GM13976 (cell line): ENCODE results near the gene RGS12.

Source experiments
- DNase-seq: peaks from one replicate; pipeline ENCODE4 v3.0.0; 2012; ENCODE audit warnings: low spot score
- CTCF ChIP-seq: IDR thresholded peaks from 2 replicates; pipeline ENCODE4 v1.5.1; 2012; ENCODE audit warnings: borderline replicate concordance, mild to moderate bottlenecking; ENCODE audit not compliant: insufficient read depth; ENCODE audit errors: extremely low read depth, missing control alignments, control extremely low read depth
- in situ Hi-C: fragments of 300-500 bp; cut with MboI; formaldehyde crosslinking; loops from one replicate; pipeline ENCODE4 v1.12.0; 2022; ENCODE audit warnings: low sequenced_read_pairs, mixed read lengths, inconsistent platforms; ENCODE audit not compliant: unreplicated experiment

RGS12 gene

GRCh38 chr4:3280466-3280865 lies 12.4 kb upstream of the RGS12 start:
- in situ Hi-C loops: no loop called here

DNA sequence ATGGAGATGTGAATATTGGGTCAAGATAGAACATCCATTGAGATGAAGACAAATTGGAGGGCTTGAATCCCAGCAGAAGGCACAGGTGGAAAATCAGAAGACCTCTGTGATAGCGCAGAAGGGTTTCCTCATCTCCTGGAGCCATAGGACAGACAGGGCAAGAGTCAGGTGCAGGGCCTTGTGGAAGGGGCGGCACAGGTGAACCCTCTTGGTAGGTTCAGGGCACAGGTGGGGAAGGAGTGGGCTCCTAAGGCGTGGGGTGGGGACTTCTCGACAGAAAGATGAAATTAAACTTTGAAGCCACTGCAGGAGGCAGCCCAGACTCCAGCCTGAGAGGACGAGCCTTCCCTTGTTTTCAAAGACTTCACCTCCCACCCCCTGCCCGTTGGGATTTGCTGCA lies 9.3 kb upstream of the RGS12 start:
- no peak for DNase-seq
- TF ChIP-seq CTCF: no peak
- in situ Hi-C loops: no loop called here

More at GRCh38 chr4:3280466-3280865, 12.4 kb upstream of the RGS12 start:
- TF ChIP-seq CTCF: no peak
- DNase-seq: no peak

DNA sequence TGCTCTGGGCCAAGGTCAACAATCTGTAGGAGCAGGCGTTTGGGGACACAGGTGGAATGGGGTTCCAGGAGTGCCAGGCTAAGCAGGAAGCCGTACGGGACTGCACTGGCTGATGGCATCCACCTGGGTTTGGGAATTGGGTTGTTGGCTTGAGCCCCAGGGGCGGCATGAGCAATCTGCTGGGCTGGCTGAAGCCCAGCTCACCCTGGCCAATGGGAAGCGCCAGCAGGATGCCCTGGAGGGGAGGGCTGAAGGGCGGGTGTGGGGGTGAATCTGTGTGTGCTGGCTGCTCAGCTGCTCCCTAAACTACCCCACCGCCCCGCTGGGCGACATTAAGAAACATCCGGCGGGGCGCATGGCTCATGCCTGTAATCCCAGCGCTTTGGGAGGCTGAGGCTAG lies 8.9 kb upstream of the RGS12 start:
- no peak for TF ChIP-seq CTCF
- in situ Hi-C loops: no loop called here
- DNase-seq: no peak

DNA sequence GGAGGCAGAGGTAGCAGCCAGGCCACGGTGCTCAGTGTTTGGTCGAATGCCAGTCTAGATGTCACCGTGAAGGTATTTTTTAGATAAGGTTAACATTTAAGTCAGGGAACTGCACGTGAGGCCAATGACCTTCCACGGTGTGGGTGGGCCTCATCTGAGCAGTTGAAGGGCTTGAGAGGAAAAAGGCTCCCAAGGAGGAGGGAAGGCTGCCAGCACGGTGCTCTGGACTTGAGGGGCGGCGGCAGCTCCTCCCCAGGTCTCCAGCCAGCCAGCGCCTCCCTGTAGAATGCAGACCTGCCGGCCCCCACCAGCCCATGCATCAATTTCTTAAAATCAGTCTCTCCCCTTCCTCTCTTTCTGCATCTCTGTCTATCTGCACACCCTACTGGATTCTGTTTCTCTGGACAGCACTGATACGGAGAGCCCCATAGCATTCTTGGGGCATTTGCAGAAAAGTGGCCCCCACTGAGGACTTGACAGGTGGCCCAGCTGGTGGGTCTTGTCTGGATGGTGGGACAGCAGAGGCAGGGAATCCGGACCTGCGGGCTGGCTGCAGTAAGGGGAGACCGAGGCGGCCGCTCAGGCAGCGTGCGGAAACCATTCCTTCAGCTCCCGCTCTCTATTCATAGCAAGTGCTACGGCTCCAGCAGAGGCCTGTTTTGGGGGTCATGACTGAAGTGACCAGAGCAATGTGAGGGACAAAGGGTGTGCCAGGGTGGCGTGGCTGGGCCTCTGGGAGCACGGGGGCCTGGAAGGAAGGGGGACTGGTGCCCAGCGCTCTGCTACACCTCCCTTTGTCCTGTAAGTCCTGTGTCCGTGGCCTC lies 7.9 kb upstream of the RGS12 start:
- in situ Hi-C loops: no loop called here

DNA sequence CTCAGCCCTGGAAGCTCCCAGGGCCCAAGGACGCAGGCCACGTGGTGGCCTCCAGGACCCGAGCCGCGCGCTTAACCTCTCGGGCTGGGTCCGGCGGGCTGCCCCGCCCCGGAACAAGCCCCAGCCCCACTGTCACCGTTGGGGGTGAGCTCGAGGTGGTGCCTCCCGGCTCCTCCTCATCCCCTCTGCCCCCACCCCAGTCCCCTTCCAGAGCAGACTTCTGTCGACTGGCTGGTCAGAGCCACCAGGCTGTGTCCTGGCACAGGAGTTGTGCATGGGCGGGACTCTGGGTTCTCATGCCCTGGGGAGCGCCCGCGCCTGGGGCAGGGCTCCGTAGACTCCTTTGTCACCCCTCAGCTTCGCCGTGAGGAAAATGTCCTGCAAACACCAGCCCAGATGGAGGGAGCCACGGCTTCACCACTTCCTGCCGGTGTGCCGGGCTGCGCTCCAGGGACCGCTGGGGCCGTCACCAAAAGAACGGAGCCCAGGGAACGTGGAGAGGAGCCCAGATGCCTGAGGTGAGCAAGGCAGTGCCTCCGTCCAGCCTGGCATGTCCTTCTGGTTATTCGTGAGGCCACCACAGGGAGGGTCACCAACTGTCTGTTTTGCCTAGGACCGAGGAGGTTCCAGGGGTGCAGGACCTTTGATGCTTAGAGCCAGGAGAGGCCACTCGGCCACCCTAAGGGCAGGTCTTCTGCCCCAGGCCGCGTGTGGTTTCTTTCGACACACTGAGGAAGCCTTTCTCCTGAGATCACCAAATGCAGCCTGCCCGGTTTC lies 7.1 kb upstream of the RGS12 start:
- in situ Hi-C loops: no loop called here
- no peak for TF ChIP-seq CTCF
- DNase-seq: no peak

More for the DNA sequence above, 7.9 kb upstream of the RGS12 start:
- no peak for DNase-seq
- TF ChIP-seq CTCF: no peak

GRCh38 chr4:3286335-3287175 lies 6.3 kb upstream of the RGS12 start:
- in situ Hi-C loops: no loop called here
- no peak for TF ChIP-seq CTCF
- peak; percentile 88 for DNase-seq
